IMR-90 (cell line): ENCODE measurements around the gene SRC. TPM values are rescaled to one million over a fixed set of nuclear protein-coding genes. Genes with fewer than 3 reads are reported as not detected.
A peak's percentile ranks its signal among the peaks of the same experiment; 100 is the strongest.

ENCODE experiments used
- ATAC-seq: fragments of 200-7000 bp; cut with Tn5 transposase; 2 replicates; pipeline ENCODE4 v1.9.1; 2020; ENCODE audit warnings: low read depth, mild to moderate bottlenecking, moderate library complexity
- BruUV-seq: library from RNA; stranded (reverse); fragments of 400-500 nt; replicated peaks from 2 replicates; lab custom pipeline; 2021; lab: Mats Ljungman, UMichigan
- CTCF ChIA-PET: fragments of 300-600 bp; formaldehyde crosslinking; extraction: SDS; loops from one replicate; lab custom pipeline; 2021; ENCODE audit warnings: antibody characterized with exemption; lab: Yijun Ruan, JAX
- POLR2A ChIA-PET: fragments of 300-600 bp; sonication (Branson Sonifier 250); formaldehyde crosslinking; loops from one replicate; lab custom pipeline; 2022; ENCODE audit warnings: antibody characterized with exemption; ENCODE audit not compliant: unreplicated experiment; lab: Charles Lee
- DNase-seq: peaks from one replicate; pipeline ENCODE4 v3.0.0; 2013
- H2AFZ ChIP-seq: replicated peaks from 2 replicates; pipeline ENCODE3; 2013; ENCODE audit warnings: low read length, mild to moderate bottlenecking; ENCODE audit not compliant: poor library complexity
- H2AK5ac ChIP-seq: 2 replicates; pipeline ENCODE4 v1.6.1; 2013; ENCODE audit warnings: low read depth, low read length, inconsistent platforms
- H2AK9ac ChIP-seq: replicated peaks from 2 replicates; pipeline ENCODE3; 2013; ENCODE audit warnings: mild to moderate bottlenecking, low read depth, low read length, moderate library complexity; ENCODE audit not compliant: poor library complexity
- H2BK120ac ChIP-seq: 2 replicates; pipeline ENCODE4 v1.6.1; 2013; ENCODE audit warnings: low read depth, low read length, inconsistent platforms
- H2BK15ac ChIP-seq: 3 replicates; pipeline ENCODE4 v1.6.1; 2013; ENCODE audit warnings: low read depth, low read length, inconsistent platforms
- H2BK20ac ChIP-seq: 2 replicates; pipeline ENCODE4 v1.6.1; 2013; ENCODE audit warnings: low read depth, mild to moderate bottlenecking, inconsistent platforms, low read length, moderate library complexity
- H2BK5ac ChIP-seq: 2 replicates; pipeline ENCODE4 v1.6.1; 2013; ENCODE audit warnings: mild to moderate bottlenecking, low read depth, low read length, inconsistent platforms; ENCODE audit not compliant: poor library complexity, severe bottlenecking
- H3K14ac ChIP-seq: replicated peaks from 2 replicates; pipeline ENCODE4 v1.6.1; 2013; ENCODE audit warnings: low read depth, low read length, inconsistent platforms
- H3K18ac ChIP-seq: 2 replicates; pipeline ENCODE4 v1.6.1; 2013; ENCODE audit warnings: low read depth, low read length, control low read depth
- H3K23ac ChIP-seq: 2 replicates; pipeline ENCODE4 v1.6.1; 2013; ENCODE audit warnings: low read depth, low read length, inconsistent platforms
- H3K27ac ChIP-seq: 2 replicates; pipeline ENCODE4 v1.5.1; 2013; ENCODE audit warnings: mild to moderate bottlenecking, control low read depth, low read length; ENCODE audit not compliant: insufficient read depth
- H3K27me3 ChIP-seq: 2 replicates; pipeline ENCODE4 v1.6.1; 2013; ENCODE audit warnings: low read length; ENCODE audit not compliant: control insufficient read depth, insufficient read depth
- H3K36me3 ChIP-seq: 2 replicates; pipeline ENCODE4 v1.6.1; 2013; ENCODE audit warnings: low read length, mixed read lengths; ENCODE audit not compliant: control insufficient read depth, insufficient read depth
- H3K4ac ChIP-seq: 2 replicates; pipeline ENCODE4 v1.6.1; 2013; ENCODE audit warnings: low read depth, low read length, inconsistent platforms
- H3K4me1 ChIP-seq: 2 replicates; pipeline ENCODE4 v1.6.1; 2013; ENCODE audit warnings: low read length, mixed read lengths; ENCODE audit not compliant: control insufficient read depth, insufficient read depth
- H3K4me2 ChIP-seq: 2 replicates; pipeline ENCODE4 v1.6.1; 2013; ENCODE audit warnings: low read depth, mild to moderate bottlenecking, control low read depth, low read length, moderate library complexity
- H3K4me3 ChIP-seq: 2 replicates; pipeline ENCODE4 v1.5.1; 2013; ENCODE audit warnings: low read depth, mild to moderate bottlenecking, control low read depth, low read length, moderate library complexity; ENCODE audit not compliant: insufficient read depth
- H3K56ac ChIP-seq: 2 replicates; pipeline ENCODE4 v1.6.1; 2013; ENCODE audit warnings: low read length, inconsistent platforms; ENCODE audit not compliant: insufficient read depth; ENCODE audit errors: extremely low read depth
- H3K79me1 ChIP-seq, 2 experiments: 2 replicates each; pipeline ENCODE4 v1.6.1; 2013; ENCODE audit warnings: low read length in 2 of 2, inconsistent platforms in 1 of 2, low read depth in 1 of 2
- H3K9ac ChIP-seq: 2 replicates; pipeline ENCODE4 v1.6.1; 2013; ENCODE audit warnings: low read depth, low read length, control low read depth
- H3K9me1 ChIP-seq: 2 replicates; pipeline ENCODE4 v1.6.1; 2013; ENCODE audit warnings: low read length, inconsistent platforms; ENCODE audit not compliant: insufficient read depth
- H3K9me3 ChIP-seq: 2 replicates; pipeline ENCODE4 v1.6.1; 2013; ENCODE audit warnings: low read length; ENCODE audit not compliant: control insufficient read depth, insufficient read depth
- H4K20me1 ChIP-seq: 2 replicates; pipeline ENCODE4 v1.6.1; 2013; ENCODE audit warnings: low read length, inconsistent platforms; ENCODE audit not compliant: insufficient read depth
- H4K5ac ChIP-seq: 2 replicates; pipeline ENCODE4 v1.6.1; 2013; ENCODE audit warnings: mild to moderate bottlenecking, low read depth, low read length, control low read depth
- H4K8ac ChIP-seq, 2 experiments: 2 replicates each; pipeline ENCODE4 v1.6.1; 2013; ENCODE audit warnings: low read depth in 2 of 2, low read length in 2 of 2, control low read depth in 1 of 2, inconsistent platforms in 1 of 2
- H4K91ac ChIP-seq: 2 replicates; pipeline ENCODE4 v1.6.1; 2013; ENCODE audit warnings: low read depth, low read length, inconsistent platforms; ENCODE audit not compliant: insufficient read depth
- BHLHE40 ChIP-seq: fragments of 150-350 bp; IDR thresholded peaks from 2 replicates; pipeline ENCODE4 v1.6.1; 2016; ENCODE audit warnings: mild to moderate bottlenecking, low read depth, low read length
- CEBPB ChIP-seq: IDR thresholded peaks from 2 replicates; pipeline ENCODE4 v1.6.1; 2012; ENCODE audit warnings: low read depth, low read length, improper control_type of control experiment
- CHD1 ChIP-seq: IDR thresholded peaks from 2 replicates; pipeline ENCODE4 v1.6.1; 2012; ENCODE audit warnings: low read depth, low read length, improper control_type of control experiment
- FOS ChIP-seq: fragments of 150-350 bp; IDR thresholded peaks from 2 replicates; pipeline ENCODE4 v1.6.1; 2016; ENCODE audit warnings: low read depth, low read length
- MAFK ChIP-seq: IDR thresholded peaks from 2 replicates; pipeline ENCODE4 v1.6.1; 2012; ENCODE audit warnings: low read depth, low read length, improper control_type of control experiment
- MAZ ChIP-seq: IDR thresholded peaks from 2 replicates; pipeline ENCODE4 v1.6.1; 2012; ENCODE audit warnings: low read depth, mild to moderate bottlenecking, low read length, improper control_type of control experiment, moderate library complexity, borderline replicate concordance
- MXI1 ChIP-seq: IDR thresholded peaks from 2 replicates; pipeline ENCODE4 v1.6.1; 2012; ENCODE audit warnings: low read depth, mild to moderate bottlenecking, low read length, moderate library complexity, borderline replicate concordance
- NFE2L2 ChIP-seq: fragments of 150-350 bp; IDR thresholded peaks from 2 replicates; pipeline ENCODE4 v1.6.1; 2016; ENCODE audit warnings: low read depth, mild to moderate bottlenecking, low read length
- POLR2A ChIP-seq: IDR thresholded peaks from 2 replicates; pipeline ENCODE4 v1.6.1; 2012; ENCODE audit warnings: mild to moderate bottlenecking, low read depth, low read length
- RAD21 ChIP-seq: IDR thresholded peaks from 2 replicates; pipeline ENCODE4 v1.6.1; 2012; ENCODE audit warnings: low read length, improper control_type of control experiment
- RCOR1 ChIP-seq: IDR thresholded peaks from 2 replicates; pipeline ENCODE4 v1.6.1; 2012; ENCODE audit warnings: mild to moderate bottlenecking, low read length, improper control_type of control experiment; ENCODE audit not compliant: insufficient replicate concordance
- RFX5 ChIP-seq: IDR thresholded peaks from 2 replicates; pipeline ENCODE4 v1.8.0; 2012; ENCODE audit warnings: low read depth, mild to moderate bottlenecking, low read length, moderate library complexity
- SMC3 ChIP-seq: fragments of 150-350 bp; IDR thresholded peaks from 2 replicates; pipeline ENCODE4 v1.6.1; 2016; ENCODE audit warnings: low read depth, mild to moderate bottlenecking, antibody characterized with exemption, low read length, moderate library complexity
- WGBS, 2 experiments: methylation state at CpG; one replicate each; pipeline versions ENCODE4 v1.1.5 to v1.1.7; 2013; ENCODE audit warnings: missing lambda C conversion rate in 2 of 2; ENCODE audit not compliant: insufficient read length in 1 of 2; ENCODE audit errors: extremely low coverage in 2 of 2; 5-methylcytosine and 5-hydroxymethylcytosine counted together
- dilution Hi-C: fragments of 300-500 bp; cut with HindIII; formaldehyde crosslinking; loops from one replicate; pipeline ENCODE4 v1.14.3; 2018; ENCODE audit warnings: low sequenced_read_pairs; ENCODE audit not compliant: unreplicated experiment
- in situ Hi-C: fragments of 300-500 bp; cut with MboI; formaldehyde crosslinking; loops from 3 replicates; pipeline ENCODE4 v1.14.3; 2019; ENCODE audit warnings: low sequenced_read_pairs, inconsistent platforms, mixed read lengths
- intact Hi-C: fragments of 100-400 bp; cut with micrococcal nuclease; formaldehyde crosslinking; loops from 2 replicates; pipeline ENCODE4 v1.10.0; 2022
- polyA plus RNA-seq, 3 experiments: library from polyadenylated mRNA; depleted of rRNA; stranded (reverse); fragments of >200 nt; gene quantifications; 2 replicates each; pipeline ENCODE4 v1.2.3, GENCODE V29; 2012; ENCODE audit warnings: low replicate concordance in 1 of 3
- total RNA-seq: library from RNA; depleted of rRNA; stranded (reverse); fragments of >200 nt; gene quantifications from 2 replicates; pipeline ENCODE4 v1.2.3, GENCODE V29; 2012
- TF ChIP-seq, protein P1 (sequence below): conservative IDR thresholded peaks from 2 replicates; pipeline ENCODE4 v1.5.1; 2012; ENCODE audit warnings: mild to moderate bottlenecking, low read depth, low read length, improper control_type of control experiment
- TF ChIP-seq, protein P2 (sequence below): fragments of 150-350 bp; IDR thresholded peaks from 2 replicates; pipeline ENCODE4 v1.6.1; 2017; ENCODE audit warnings: mild to moderate bottlenecking, antibody characterized with exemption, low read length, low read depth
- TF ChIP-seq, protein P3 (sequence below): fragments of 150-350 bp; IDR thresholded peaks from 2 replicates; pipeline ENCODE4 v1.6.1; 2016; ENCODE audit warnings: low read depth, mild to moderate bottlenecking, low read length, moderate library complexity, borderline replicate concordance

SRC gene
- total and polyA plus RNA-seq, 2 of the 4 experiments (the other 2 are of a cell fraction), result 7.0 to 24.2 TPM

DNA sequence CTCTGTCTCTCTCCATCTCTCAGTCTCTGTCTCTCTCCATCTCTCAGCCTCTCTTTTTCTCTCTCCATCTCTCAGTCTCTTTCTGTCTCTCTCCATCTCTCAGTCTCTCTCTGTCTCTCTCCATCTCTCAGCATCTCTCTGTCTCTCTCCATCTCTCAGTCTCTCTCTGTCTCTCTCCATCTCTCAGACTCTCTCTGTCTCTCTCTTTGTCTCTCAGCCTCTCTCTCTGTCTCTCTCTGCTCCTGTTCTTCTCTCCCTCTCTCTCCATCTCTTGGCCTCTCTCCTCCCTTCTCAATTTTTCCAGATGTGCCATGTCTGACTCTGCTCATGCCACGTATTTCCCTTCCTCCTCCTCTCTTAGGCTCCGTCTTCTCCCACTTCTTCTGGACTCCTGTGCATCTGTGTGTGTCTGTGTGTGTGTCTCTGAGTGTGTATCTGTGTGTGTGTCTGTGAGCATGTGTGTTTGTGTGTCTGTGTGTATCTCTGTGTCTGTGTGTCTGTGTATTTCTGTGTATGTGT is 72.7 kb downstream of the SRC start:
- H2BK20ac ChIP-seq, result no peak overlapping the region
- H4K8ac ChIP-seq, result no peak overlapping the region
- DNase-seq, result no peak
- H3K9me3 ChIP-seq, result no peaks in the 10 kb centered on the region
- no peak overlapping the region for H4K5ac ChIP-seq
- no peak overlapping the region for H3K4ac ChIP-seq
- POLR2A ChIA-PET, result no interaction called here
- H3K4me3 ChIP-seq, result no peak overlapping the region
- H3K9me1 ChIP-seq, result peaks cover 9% of the 10 kb centered on the region; the same call in 1 of the 2 replicates
- no peak overlapping the region for H3K18ac ChIP-seq
- H3K36me3 ChIP-seq, result no peaks in the 10 kb centered on the region
- H3K23ac ChIP-seq, result no peak overlapping the region; the same call in 1 of the 2 replicates
- no peak overlapping the region for H3K27ac ChIP-seq
- BruUV-seq, result no TSS peak
- H3K14ac ChIP-seq, result 0 out of 2 replicates have a peak overlapping the region, but pooled peaks have one; percentile 1
- no peak overlapping the region for H2AK9ac ChIP-seq
- H3K9ac ChIP-seq, result no peak overlapping the region
- H3K56ac ChIP-seq, result no peak overlapping the region
- H3K4me1 ChIP-seq, result no peaks in the 10 kb centered on the region; the same call in 1 of the 2 replicates
- intact Hi-C loops (no loop called here), dilution Hi-C loops (no loop called here), in situ Hi-C loops (no loop called here)
- no peak overlapping the region for H3K4me2 ChIP-seq
- H2BK15ac ChIP-seq, result no peak overlapping the region
- no peak overlapping the region for H4K91ac ChIP-seq
- CTCF ChIA-PET, result no interaction called here
- ATAC-seq, result no peak
- no peak overlapping the region for H2BK120ac ChIP-seq
- TF ChIP-seq RAD21 (no peak), CHD1 (no peak), MAFK (no peak), NFE2L2 (no peak), FOS (no peak), MXI1 (no peak), MAZ (no peak), POLR2A (no peak), RCOR1 (no peak), RFX5 (no peak), SMC3 (no peak), CEBPB (no peak), BHLHE40 (no peak)
- TF ChIP-seq, protein P1, sequence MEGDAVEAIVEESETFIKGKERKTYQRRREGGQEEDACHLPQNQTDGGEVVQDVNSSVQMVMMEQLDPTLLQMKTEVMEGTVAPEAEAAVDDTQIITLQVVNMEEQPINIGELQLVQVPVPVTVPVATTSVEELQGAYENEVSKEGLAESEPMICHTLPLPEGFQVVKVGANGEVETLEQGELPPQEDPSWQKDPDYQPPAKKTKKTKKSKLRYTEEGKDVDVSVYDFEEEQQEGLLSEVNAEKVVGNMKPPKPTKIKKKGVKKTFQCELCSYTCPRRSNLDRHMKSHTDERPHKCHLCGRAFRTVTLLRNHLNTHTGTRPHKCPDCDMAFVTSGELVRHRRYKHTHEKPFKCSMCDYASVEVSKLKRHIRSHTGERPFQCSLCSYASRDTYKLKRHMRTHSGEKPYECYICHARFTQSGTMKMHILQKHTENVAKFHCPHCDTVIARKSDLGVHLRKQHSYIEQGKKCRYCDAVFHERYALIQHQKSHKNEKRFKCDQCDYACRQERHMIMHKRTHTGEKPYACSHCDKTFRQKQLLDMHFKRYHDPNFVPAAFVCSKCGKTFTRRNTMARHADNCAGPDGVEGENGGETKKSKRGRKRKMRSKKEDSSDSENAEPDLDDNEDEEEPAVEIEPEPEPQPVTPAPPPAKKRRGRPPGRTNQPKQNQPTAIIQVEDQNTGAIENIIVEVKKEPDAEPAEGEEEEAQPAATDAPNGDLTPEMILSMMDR, result no peak
- TF ChIP-seq, protein P2, sequence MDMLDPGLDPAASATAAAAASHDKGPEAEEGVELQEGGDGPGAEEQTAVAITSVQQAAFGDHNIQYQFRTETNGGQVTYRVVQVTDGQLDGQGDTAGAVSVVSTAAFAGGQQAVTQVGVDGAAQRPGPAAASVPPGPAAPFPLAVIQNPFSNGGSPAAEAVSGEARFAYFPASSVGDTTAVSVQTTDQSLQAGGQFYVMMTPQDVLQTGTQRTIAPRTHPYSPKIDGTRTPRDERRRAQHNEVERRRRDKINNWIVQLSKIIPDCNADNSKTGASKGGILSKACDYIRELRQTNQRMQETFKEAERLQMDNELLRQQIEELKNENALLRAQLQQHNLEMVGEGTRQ, result no peak
- TF ChIP-seq, protein P3, sequence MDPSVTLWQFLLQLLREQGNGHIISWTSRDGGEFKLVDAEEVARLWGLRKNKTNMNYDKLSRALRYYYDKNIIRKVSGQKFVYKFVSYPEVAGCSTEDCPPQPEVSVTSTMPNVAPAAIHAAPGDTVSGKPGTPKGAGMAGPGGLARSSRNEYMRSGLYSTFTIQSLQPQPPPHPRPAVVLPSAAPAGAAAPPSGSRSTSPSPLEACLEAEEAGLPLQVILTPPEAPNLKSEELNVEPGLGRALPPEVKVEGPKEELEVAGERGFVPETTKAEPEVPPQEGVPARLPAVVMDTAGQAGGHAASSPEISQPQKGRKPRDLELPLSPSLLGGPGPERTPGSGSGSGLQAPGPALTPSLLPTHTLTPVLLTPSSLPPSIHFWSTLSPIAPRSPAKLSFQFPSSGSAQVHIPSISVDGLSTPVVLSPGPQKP, result no peak
- H3K27me3 ChIP-seq, result peaks cover 91% of the 10 kb centered on the region
- no peak overlapping the region for H2AFZ ChIP-seq
- 0 out of 2 replicates have a peak overlapping the region, but pooled peaks have one; percentile 0 for H2AK5ac ChIP-seq
- peak overlapping the region; percentile 73 for H2BK5ac ChIP-seq
- no peaks in the 10 kb centered on the region for H4K20me1 ChIP-seq
- H3K79me1 ChIP-seq, result no peaks in the 10 kb centered on the region
- WGBS, 2 experiments, result no CpG with 5 or more reads among the region's 2 CpGs
